IMR-90 (cell line): ENCODE results near the gene ASB7. TPM values are rescaled to one million over a fixed set of nuclear protein-coding genes. Genes with fewer than 3 reads are reported as not detected.

Experiments used
- ATAC-seq: fragments of 200-7000 bp; cut with Tn5 transposase; 2 replicates; pipeline ENCODE4 v1.9.1; 2020; ENCODE audit warnings: low read depth, mild to moderate bottlenecking, moderate library complexity
- BruUV-seq: library from RNA; stranded (reverse); fragments of 400-500 nt; replicated peaks from 2 replicates; lab custom pipeline; 2021; lab: Mats Ljungman, UMichigan
- CTCF ChIA-PET: fragments of 300-600 bp; formaldehyde crosslinking; extraction: SDS; loops from one replicate; lab custom pipeline; 2021; ENCODE audit warnings: antibody characterized with exemption; lab: Yijun Ruan, JAX
- POLR2A ChIA-PET: fragments of 300-600 bp; sonication (Branson Sonifier 250); formaldehyde crosslinking; loops from one replicate; lab custom pipeline; 2022; ENCODE audit warnings: antibody characterized with exemption; ENCODE audit not compliant: unreplicated experiment; lab: Charles Lee
- DNase-seq: peaks from one replicate; pipeline ENCODE4 v3.0.0; 2013
- H2AFZ ChIP-seq: replicated peaks from 2 replicates; pipeline ENCODE3; 2013; ENCODE audit warnings: low read length, mild to moderate bottlenecking; ENCODE audit not compliant: poor library complexity
- H2AK5ac ChIP-seq: 2 replicates; pipeline ENCODE4 v1.6.1; 2013; ENCODE audit warnings: low read depth, low read length, inconsistent platforms
- H2AK9ac ChIP-seq: replicated peaks from 2 replicates; pipeline ENCODE3; 2013; ENCODE audit warnings: mild to moderate bottlenecking, low read depth, low read length, moderate library complexity; ENCODE audit not compliant: poor library complexity
- H2BK120ac ChIP-seq: 2 replicates; pipeline ENCODE4 v1.6.1; 2013; ENCODE audit warnings: low read depth, low read length, inconsistent platforms
- H2BK15ac ChIP-seq: 3 replicates; pipeline ENCODE4 v1.6.1; 2013; ENCODE audit warnings: low read depth, low read length, inconsistent platforms
- H2BK20ac ChIP-seq: 2 replicates; pipeline ENCODE4 v1.6.1; 2013; ENCODE audit warnings: low read depth, mild to moderate bottlenecking, inconsistent platforms, low read length, moderate library complexity
- H2BK5ac ChIP-seq: 2 replicates; pipeline ENCODE4 v1.6.1; 2013; ENCODE audit warnings: mild to moderate bottlenecking, low read depth, low read length, inconsistent platforms; ENCODE audit not compliant: poor library complexity, severe bottlenecking
- H3K14ac ChIP-seq: replicated peaks from 2 replicates; pipeline ENCODE4 v1.6.1; 2013; ENCODE audit warnings: low read depth, low read length, inconsistent platforms
- H3K18ac ChIP-seq: 2 replicates; pipeline ENCODE4 v1.6.1; 2013; ENCODE audit warnings: low read depth, low read length, control low read depth
- H3K23ac ChIP-seq: 2 replicates; pipeline ENCODE4 v1.6.1; 2013; ENCODE audit warnings: low read depth, low read length, inconsistent platforms
- H3K27ac ChIP-seq: 2 replicates; pipeline ENCODE4 v1.5.1; 2013; ENCODE audit warnings: mild to moderate bottlenecking, control low read depth, low read length; ENCODE audit not compliant: insufficient read depth
- H3K27me3 ChIP-seq: 2 replicates; pipeline ENCODE4 v1.6.1; 2013; ENCODE audit warnings: low read length; ENCODE audit not compliant: control insufficient read depth, insufficient read depth
- H3K36me3 ChIP-seq: 2 replicates; pipeline ENCODE4 v1.6.1; 2013; ENCODE audit warnings: low read length, mixed read lengths; ENCODE audit not compliant: control insufficient read depth, insufficient read depth
- H3K4ac ChIP-seq: 2 replicates; pipeline ENCODE4 v1.6.1; 2013; ENCODE audit warnings: low read depth, low read length, inconsistent platforms
- H3K4me1 ChIP-seq: 2 replicates; pipeline ENCODE4 v1.6.1; 2013; ENCODE audit warnings: low read length, mixed read lengths; ENCODE audit not compliant: control insufficient read depth, insufficient read depth
- H3K4me2 ChIP-seq: 2 replicates; pipeline ENCODE4 v1.6.1; 2013; ENCODE audit warnings: low read depth, mild to moderate bottlenecking, control low read depth, low read length, moderate library complexity
- H3K4me3 ChIP-seq: 2 replicates; pipeline ENCODE4 v1.5.1; 2013; ENCODE audit warnings: low read depth, mild to moderate bottlenecking, control low read depth, low read length, moderate library complexity; ENCODE audit not compliant: insufficient read depth
- H3K56ac ChIP-seq: 2 replicates; pipeline ENCODE4 v1.6.1; 2013; ENCODE audit warnings: low read length, inconsistent platforms; ENCODE audit not compliant: insufficient read depth; ENCODE audit errors: extremely low read depth
- H3K79me1 ChIP-seq, 2 experiments: 2 replicates each; pipeline ENCODE4 v1.6.1; 2013; ENCODE audit warnings: low read length in 2 of 2, inconsistent platforms in 1 of 2, low read depth in 1 of 2
- H3K9ac ChIP-seq: 2 replicates; pipeline ENCODE4 v1.6.1; 2013; ENCODE audit warnings: low read depth, low read length, control low read depth
- H3K9me1 ChIP-seq: 2 replicates; pipeline ENCODE4 v1.6.1; 2013; ENCODE audit warnings: low read length, inconsistent platforms; ENCODE audit not compliant: insufficient read depth
- H3K9me3 ChIP-seq: 2 replicates; pipeline ENCODE4 v1.6.1; 2013; ENCODE audit warnings: low read length; ENCODE audit not compliant: control insufficient read depth, insufficient read depth
- H4K20me1 ChIP-seq: 2 replicates; pipeline ENCODE4 v1.6.1; 2013; ENCODE audit warnings: low read length, inconsistent platforms; ENCODE audit not compliant: insufficient read depth
- H4K5ac ChIP-seq: 2 replicates; pipeline ENCODE4 v1.6.1; 2013; ENCODE audit warnings: mild to moderate bottlenecking, low read depth, low read length, control low read depth
- H4K8ac ChIP-seq, 2 experiments: 2 replicates each; pipeline ENCODE4 v1.6.1; 2013; ENCODE audit warnings: low read depth in 2 of 2, low read length in 2 of 2, control low read depth in 1 of 2, inconsistent platforms in 1 of 2
- H4K91ac ChIP-seq: 2 replicates; pipeline ENCODE4 v1.6.1; 2013; ENCODE audit warnings: low read depth, low read length, inconsistent platforms; ENCODE audit not compliant: insufficient read depth
- CTCF ChIP-seq: conservative IDR thresholded peaks from 2 replicates; pipeline ENCODE4 v1.5.1; 2012; ENCODE audit warnings: mild to moderate bottlenecking, low read depth, low read length, improper control_type of control experiment
- SMC3 ChIP-seq: fragments of 150-350 bp; IDR thresholded peaks from 2 replicates; pipeline ENCODE4 v1.6.1; 2016; ENCODE audit warnings: low read depth, mild to moderate bottlenecking, antibody characterized with exemption, low read length, moderate library complexity
- WGBS, 2 experiments: methylation state at CpG; one replicate each; pipeline versions ENCODE4 v1.1.5 to v1.1.7; 2013; ENCODE audit warnings: missing lambda C conversion rate in 2 of 2; ENCODE audit not compliant: insufficient read length in 1 of 2; ENCODE audit errors: extremely low coverage in 2 of 2; 5-methylcytosine and 5-hydroxymethylcytosine counted together
- dilution Hi-C: fragments of 300-500 bp; cut with HindIII; formaldehyde crosslinking; loops from one replicate; pipeline ENCODE4 v1.14.3; 2018; ENCODE audit warnings: low sequenced_read_pairs; ENCODE audit not compliant: unreplicated experiment
- in situ Hi-C: fragments of 300-500 bp; cut with MboI; formaldehyde crosslinking; loops from 3 replicates; pipeline ENCODE4 v1.14.3; 2019; ENCODE audit warnings: low sequenced_read_pairs, inconsistent platforms, mixed read lengths
- intact Hi-C: fragments of 100-400 bp; cut with micrococcal nuclease; formaldehyde crosslinking; loops from 2 replicates; pipeline ENCODE4 v1.10.0; 2022
- polyA plus RNA-seq, 3 experiments: library from polyadenylated mRNA; depleted of rRNA; stranded (reverse); fragments of >200 nt; gene quantifications; 2 replicates each; pipeline ENCODE4 v1.2.3, GENCODE V29; 2012; ENCODE audit warnings: low replicate concordance in 1 of 3
- total RNA-seq: library from RNA; depleted of rRNA; stranded (reverse); fragments of >200 nt; gene quantifications from 2 replicates; pipeline ENCODE4 v1.2.3, GENCODE V29; 2012

The ASB7 gene
- total and polyA plus RNA-seq, 2 of the 4 experiments (the other 2 are of a cell fraction): 7.7 to 16.7 TPM

- Histone ChIP-seq H2BK120ac (0 out of 2 replicates have a peak overlapping the region, but pooled peaks have one; percentile 35), H3K23ac (no peak overlapping the region), H3K9me1 (peaks cover 4% of the 10 kb centered on the region), H2AK5ac (no peak overlapping the region), H3K36me3 (no peaks in the 10 kb centered on the region), H3K9ac (no peak overlapping the region), H3K4ac (no peak overlapping the region; the same call in 1 of the 2 replicates), H3K4me3 (no peak overlapping the region), H3K79me1 (no peaks in the 10 kb centered on the region), H4K8ac (no peak overlapping the region), H3K56ac (no peak overlapping the region), H2AK9ac (no peak overlapping the region), H4K5ac (no peak overlapping the region), H3K18ac (no peak overlapping the region; the same call in 1 of the 2 replicates), H3K14ac (no peak overlapping the region), H2AFZ (no peak overlapping the region), H4K91ac (no peak overlapping the region), H4K20me1 (no peaks in the 10 kb centered on the region), H3K27ac (no peak overlapping the region), H3K27me3 (no peaks in the 10 kb centered on the region; the same call in 1 of the 2 replicates), H2BK15ac (no peak overlapping the region), H2BK20ac (peak overlapping the region; percentile 35; the same call in 1 of the 2 replicates), H3K4me1 (peaks cover 8% of the 10 kb centered on the region; the same call in 1 of the 2 replicates), H2BK5ac (no peak overlapping the region), H3K4me2 (no peak overlapping the region), H3K9me3 (no peaks in the 10 kb centered on the region)
- ChIA-PET CTCF (interaction anchor here (1.0 kb wide), 2 partner anchors 9 to 13 kb away, joined by 3 to 4 read pairs; no protein-coding TSS in a partner anchor), POLR2A (no interaction called here)
- intact Hi-C loops: no loop called here
- TF ChIP-seq SMC3 (no peak), CTCF (0 out of 2 replicates have a peak, but pooled peaks have one; percentile 19)
- no peak for DNase-seq
- BruUV-seq: no TSS peak
- in situ Hi-C loops: loop anchor here (10.0 kb wide), 1 partner anchor 212 kb away; the partner anchor contains the start of gene ALDH1A3
- ATAC-seq: no peak
- dilution Hi-C loops: no loop called here
- 100% methylated on average over 1 of the region's 13 CpGs; no CpG with 5 or more reads in 1 of the 2 experiments for WGBS, 2 experiments
Observed at GRCh38 chr15:100663086-100663914, 60.9 kb downstream of the ASB7 start.
